ENCODE results near the gene TMOD1. TPM values are rescaled to one million over a fixed set of nuclear protein-coding genes. Genes with fewer than 3 reads are reported as not detected.

TMOD1 gene
- total RNA-seq, 4 donors from 2014 or later: 10.1 to 33.8 (median 21.0) TPM

GRCh38 chr9:97548819-97549540 lies 47.5 kb downstream of the TMOD1 start:
- peak; percentile 79 for ATAC-seq (ENCODE audit: low FRiP score)
- TF ChIP-seq CTCF (IDR thresholded peaks at IDR 0.05): no peak
- no peak for DNase-seq (ENCODE audit: low spot score)

GRCh38 chr9:97550386-97550785 lies 48.9 kb downstream of the TMOD1 start:
- ATAC-seq (ENCODE audit: low FRiP score) (no peak), DNase-seq (ENCODE audit: low spot score) (no peak)
- TF ChIP-seq CTCF (IDR thresholded peaks at IDR 0.05): no peak

GRCh38 chr9:97551308-97551707 lies 49.8 kb downstream of the TMOD1 start:
- TF ChIP-seq CTCF (IDR thresholded peaks at IDR 0.05): no peak
- DNase-seq (ENCODE audit: low spot score) (no peak), ATAC-seq (ENCODE audit: low FRiP score) (no peak)

- no peak for TF ChIP-seq CTCF (IDR thresholded peaks at IDR 0.05)
- ATAC-seq (ENCODE audit: low FRiP score) (no peak), DNase-seq (ENCODE audit: low spot score) (no peak)
Observed at GRCh38 chr9:97553141-97553540, 51.7 kb downstream of the TMOD1 start.

- DNase-seq (ENCODE audit: low spot score): no peak
- no peak for TF ChIP-seq CTCF (IDR thresholded peaks at IDR 0.05)
- no peak for ATAC-seq (ENCODE audit: low FRiP score)
Observed at GRCh38 chr9:97553841-97554240, 52.4 kb downstream of the TMOD1 start.

- TF ChIP-seq CTCF (IDR thresholded peaks at IDR 0.05): no peak
- ATAC-seq (ENCODE audit: low FRiP score) (no peak), DNase-seq (ENCODE audit: low spot score) (no peak)
Observed at GRCh38 chr9:97554566-97555075, 53.2 kb downstream of the TMOD1 start.

- no peak for DNase-seq (ENCODE audit: low spot score)
- no peak for TF ChIP-seq CTCF (IDR thresholded peaks at IDR 0.05)
- ATAC-seq (ENCODE audit: low FRiP score): no peak
Observed at GRCh38 chr9:97555164-97555563, 53.7 kb downstream of the TMOD1 start.
